ENCODE results near the gene CPN1. TPM values are rescaled to one million over a fixed set of nuclear protein-coding genes. Genes with fewer than 3 reads are reported as not detected.

Gene CPN1
- total RNA-seq, 1 experiment from 2014 or later = 0.12 TPM

DNA sequence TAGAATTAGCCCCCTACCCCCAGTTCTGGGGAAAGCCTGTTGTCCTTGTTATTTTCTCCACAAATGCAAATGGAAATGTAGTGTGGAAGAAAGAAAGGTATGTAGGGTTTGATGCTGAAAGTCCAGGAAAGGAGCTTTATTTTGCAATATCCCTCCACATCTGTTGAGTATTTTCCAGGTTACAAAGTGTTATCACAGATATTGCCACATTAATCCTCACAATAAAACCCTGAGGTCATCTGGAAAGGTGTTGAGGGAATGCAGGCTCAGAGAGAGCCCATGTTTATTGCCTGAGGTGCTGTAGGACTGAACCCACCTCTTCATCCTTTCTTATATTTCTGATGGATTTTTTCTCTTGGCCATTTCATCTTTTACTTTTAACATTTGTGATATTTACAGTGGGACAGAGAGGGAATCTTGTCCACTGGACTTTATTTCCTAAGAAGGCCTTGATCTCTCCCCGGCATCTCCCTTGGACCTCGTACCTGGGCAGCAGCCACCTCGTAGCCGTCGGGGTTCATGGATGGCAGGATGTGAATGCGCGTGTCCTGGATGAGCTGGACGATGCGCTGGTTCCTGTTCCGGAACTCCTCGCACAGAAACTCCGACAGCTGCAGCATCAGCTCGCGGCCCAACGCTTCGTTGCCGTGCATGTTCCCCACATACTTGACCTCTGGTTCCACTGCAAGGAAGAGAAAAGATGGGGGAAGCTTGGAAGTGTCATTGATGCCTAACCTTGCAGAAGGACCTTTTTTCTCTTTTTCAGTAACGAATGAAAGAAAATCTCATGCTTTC, 6.0 kb downstream of the CPN1 start:
- intact Hi-C loops (cut with micrococcal nuclease) = no loop called here
- Histone ChIP-seq H3K9me3 (ENCODE audit: control insufficient read depth in 1 of 2, insufficient read depth in 1 of 2, low read depth in 1 of 2, low read length in 2 of 2) (no peaks in the 10 kb centered on the region), H3K4me1 (ENCODE audit: control insufficient read depth in 1 of 2, insufficient read depth in 2 of 2, low read length in 2 of 2) (no peaks in the 10 kb centered on the region), H3K79me2 (ENCODE audit: insufficient read depth, low read length) (no peaks in the 10 kb centered on the region), H3K27me3 (ENCODE audit: insufficient read depth, low read length) (no peaks in the 10 kb centered on the region), H3K4me2 (ENCODE audit: low read length) (no peak overlapping the region), H3K9ac (ENCODE audit: low read length) (no peak overlapping the region), H3K4me3 (replicated peaks in 1 of 2; ENCODE audit: low read depth in 1 of 2, low read length in 2 of 2) (no peak overlapping the region), H2AFZ (ENCODE audit: low read depth, low read length, poor library complexity, severe bottlenecking) (no peak overlapping the region), H3K36me3 (ENCODE audit: control insufficient read depth in 1 of 2, insufficient read depth in 2 of 2, low read length in 2 of 2) (no peaks in the 10 kb centered on the region), H4K20me1 (ENCODE audit: insufficient read depth) (no peaks in the 10 kb centered on the region), H3K27ac (ENCODE audit: low read depth, low read length) (no peak overlapping the region), H3K9me2 (ENCODE audit: insufficient read depth) (no peaks in the 10 kb centered on the region)
- ATAC-seq (no peak), DNase-seq (ENCODE audit: low read depth, low spot score) (no peak)
- no TSS peak for BruUV-seq (replicated peaks)
- TF ChIP-seq CEBPB (IDR thresholded peaks at IDR 0.05; ENCODE audit: low read depth) = no peak
- TF ChIP-seq SRF (IDR thresholded peaks at IDR 0.05; ENCODE audit: low read depth) = no peak
- no peak for TF ChIP-seq ELF1 (IDR thresholded peaks at IDR 0.05; ENCODE audit: borderline replicate concordance, low read depth)
- TF ChIP-seq EZH2phosphoT487 (IDR thresholded peaks at IDR 0.05; ENCODE audit: borderline replicate concordance) = no peak
- no peak for TF ChIP-seq YY1 (IDR thresholded peaks at IDR 0.05; ENCODE audit: extremely low read depth, insufficient replicate concordance, low read depth, low read length)
- TF ChIP-seq, protein P1, sequence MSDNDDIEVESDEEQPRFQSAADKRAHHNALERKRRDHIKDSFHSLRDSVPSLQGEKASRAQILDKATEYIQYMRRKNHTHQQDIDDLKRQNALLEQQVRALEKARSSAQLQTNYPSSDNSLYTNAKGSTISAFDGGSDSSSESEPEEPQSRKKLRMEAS (IDR thresholded peaks at IDR 0.05) = no peak
- TF ChIP-seq EGR1 (IDR thresholded peaks at IDR 0.05; ENCODE audit: low read depth) = no peak
- TF ChIP-seq ZFX (IDR thresholded peaks at IDR 0.05) = no peak
- no peak for TF ChIP-seq SP1 (IDR thresholded peaks at IDR 0.05; ENCODE audit: low read depth)
- TF ChIP-seq, protein P2, sequence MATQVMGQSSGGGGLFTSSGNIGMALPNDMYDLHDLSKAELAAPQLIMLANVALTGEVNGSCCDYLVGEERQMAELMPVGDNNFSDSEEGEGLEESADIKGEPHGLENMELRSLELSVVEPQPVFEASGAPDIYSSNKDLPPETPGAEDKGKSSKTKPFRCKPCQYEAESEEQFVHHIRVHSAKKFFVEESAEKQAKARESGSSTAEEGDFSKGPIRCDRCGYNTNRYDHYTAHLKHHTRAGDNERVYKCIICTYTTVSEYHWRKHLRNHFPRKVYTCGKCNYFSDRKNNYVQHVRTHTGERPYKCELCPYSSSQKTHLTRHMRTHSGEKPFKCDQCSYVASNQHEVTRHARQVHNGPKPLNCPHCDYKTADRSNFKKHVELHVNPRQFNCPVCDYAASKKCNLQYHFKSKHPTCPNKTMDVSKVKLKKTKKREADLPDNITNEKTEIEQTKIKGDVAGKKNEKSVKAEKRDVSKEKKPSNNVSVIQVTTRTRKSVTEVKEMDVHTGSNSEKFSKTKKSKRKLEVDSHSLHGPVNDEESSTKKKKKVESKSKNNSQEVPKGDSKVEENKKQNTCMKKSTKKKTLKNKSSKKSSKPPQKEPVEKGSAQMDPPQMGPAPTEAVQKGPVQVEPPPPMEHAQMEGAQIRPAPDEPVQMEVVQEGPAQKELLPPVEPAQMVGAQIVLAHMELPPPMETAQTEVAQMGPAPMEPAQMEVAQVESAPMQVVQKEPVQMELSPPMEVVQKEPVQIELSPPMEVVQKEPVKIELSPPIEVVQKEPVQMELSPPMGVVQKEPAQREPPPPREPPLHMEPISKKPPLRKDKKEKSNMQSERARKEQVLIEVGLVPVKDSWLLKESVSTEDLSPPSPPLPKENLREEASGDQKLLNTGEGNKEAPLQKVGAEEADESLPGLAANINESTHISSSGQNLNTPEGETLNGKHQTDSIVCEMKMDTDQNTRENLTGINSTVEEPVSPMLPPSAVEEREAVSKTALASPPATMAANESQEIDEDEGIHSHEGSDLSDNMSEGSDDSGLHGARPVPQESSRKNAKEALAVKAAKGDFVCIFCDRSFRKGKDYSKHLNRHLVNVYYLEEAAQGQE (IDR thresholded peaks at IDR 0.05; ENCODE audit: low read depth) = no peak
- TF ChIP-seq CBX3 (IDR thresholded peaks at IDR 0.05; ENCODE audit: low read depth) = no peak
- TF ChIP-seq TCF7L2 (IDR thresholded peaks at IDR 0.05; ENCODE audit: borderline replicate concordance, extremely low read depth, insufficient read depth, insufficient read length) = no peak
- no peak for TF ChIP-seq POLR2AphosphoS5 (IDR thresholded peaks at IDR 0.05; ENCODE audit: low read depth, low read length)
- TF ChIP-seq, protein P3, sequence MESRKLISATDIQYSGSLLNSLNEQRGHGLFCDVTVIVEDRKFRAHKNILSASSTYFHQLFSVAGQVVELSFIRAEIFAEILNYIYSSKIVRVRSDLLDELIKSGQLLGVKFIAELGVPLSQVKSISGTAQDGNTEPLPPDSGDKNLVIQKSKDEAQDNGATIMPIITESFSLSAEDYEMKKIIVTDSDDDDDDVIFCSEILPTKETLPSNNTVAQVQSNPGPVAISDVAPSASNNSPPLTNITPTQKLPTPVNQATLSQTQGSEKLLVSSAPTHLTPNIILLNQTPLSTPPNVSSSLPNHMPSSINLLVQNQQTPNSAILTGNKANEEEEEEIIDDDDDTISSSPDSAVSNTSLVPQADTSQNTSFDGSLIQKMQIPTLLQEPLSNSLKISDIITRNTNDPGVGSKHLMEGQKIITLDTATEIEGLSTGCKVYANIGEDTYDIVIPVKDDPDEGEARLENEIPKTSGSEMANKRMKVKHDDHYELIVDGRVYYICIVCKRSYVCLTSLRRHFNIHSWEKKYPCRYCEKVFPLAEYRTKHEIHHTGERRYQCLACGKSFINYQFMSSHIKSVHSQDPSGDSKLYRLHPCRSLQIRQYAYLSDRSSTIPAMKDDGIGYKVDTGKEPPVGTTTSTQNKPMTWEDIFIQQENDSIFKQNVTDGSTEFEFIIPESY (IDR thresholded peaks at IDR 0.05; ENCODE audit: extremely low read depth, insufficient replicate concordance, low read length) = no peak
- no peak for TF ChIP-seq ZNF274 (IDR thresholded peaks at IDR 0.05; ENCODE audit: low read depth, low read length)
- ChIA-PET POLR2A (no interaction called here), CTCF (interaction anchor here (1.3 kb wide), 1 partner anchor 230 kb away, joined by 3 read pairs; no protein-coding TSS in a partner anchor), RAD21 (ENCODE audit: low non-redundant PET in 1 of 2, low total read pairs in 2 of 2, uncharacterized antibody in 2 of 2, unreplicated experiment in 2 of 2) (no interaction called here)
